ENCODE measurements around the gene SPDYE16.
"Not testable (repeated sequence)": the region's sequence is repeated elsewhere in the genome, so short reads cannot be mapped to it uniquely, and the experiment has no call there.

The SPDYE16 gene

DNA sequence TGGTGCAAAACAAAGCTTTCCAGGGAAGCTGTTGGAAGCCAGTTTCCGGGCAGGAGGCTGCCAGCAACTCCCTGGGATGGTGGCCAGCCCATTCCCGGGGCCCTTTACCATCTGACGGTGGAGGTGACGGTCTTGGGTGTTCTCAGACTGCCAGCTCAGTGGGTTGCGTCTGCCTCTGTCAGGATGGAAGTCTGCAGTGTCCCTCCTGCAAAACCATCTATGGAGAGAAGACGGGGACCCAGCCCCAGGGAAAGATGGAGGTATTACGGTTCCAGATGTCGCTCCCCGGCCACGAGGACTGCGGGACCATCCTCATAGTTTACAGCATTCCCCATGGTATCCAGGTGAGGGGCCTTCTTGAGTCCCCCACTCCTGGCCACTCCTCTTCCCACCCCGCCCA lies 39.9 kb downstream of the SPDYE16 start:
- DNase-seq: not testable (repeated sequence)

DNA sequence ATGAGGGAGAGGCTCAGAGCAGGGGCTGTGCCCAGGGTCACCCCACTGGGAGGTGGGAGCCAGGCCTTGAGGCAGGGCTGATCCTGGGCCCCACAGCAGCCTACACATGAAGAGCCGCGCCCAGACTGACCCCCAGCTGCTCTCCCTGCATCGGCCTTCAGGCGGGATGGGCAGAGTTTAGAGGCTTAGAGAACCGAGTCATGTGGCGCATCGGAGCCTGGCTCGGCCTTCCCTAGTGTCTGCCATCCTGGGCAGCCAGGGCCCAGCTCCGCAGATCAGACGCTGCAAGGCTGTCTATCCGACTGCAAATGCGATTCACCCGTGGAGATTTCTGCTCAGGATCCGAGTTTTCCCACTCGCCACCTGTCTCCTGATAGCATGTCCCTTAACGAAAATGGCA lies 40.3 kb downstream of the SPDYE16 start:
- not testable (repeated sequence) for DNase-seq

DNA sequence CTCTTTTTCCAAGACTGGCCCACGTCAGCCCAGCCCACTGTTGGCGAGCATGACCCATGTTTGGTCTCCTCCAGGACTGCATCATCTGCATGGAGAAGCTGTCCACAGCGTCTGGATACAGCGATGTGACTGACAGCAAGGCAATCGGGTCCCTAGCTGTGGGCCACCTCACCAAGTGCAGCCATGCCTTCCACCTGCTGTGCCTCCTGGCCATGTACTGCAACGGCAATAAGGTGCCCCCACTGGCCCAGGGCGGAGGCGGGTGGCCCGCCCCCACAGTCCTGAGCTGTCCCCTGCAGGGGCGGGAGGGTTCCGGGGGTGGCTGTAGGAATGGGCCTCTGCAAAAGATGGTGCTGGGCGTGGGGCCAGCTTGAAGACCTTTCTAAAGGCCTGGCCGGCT lies 40.9 kb downstream of the SPDYE16 start:
- not testable (repeated sequence) for DNase-seq

DNA sequence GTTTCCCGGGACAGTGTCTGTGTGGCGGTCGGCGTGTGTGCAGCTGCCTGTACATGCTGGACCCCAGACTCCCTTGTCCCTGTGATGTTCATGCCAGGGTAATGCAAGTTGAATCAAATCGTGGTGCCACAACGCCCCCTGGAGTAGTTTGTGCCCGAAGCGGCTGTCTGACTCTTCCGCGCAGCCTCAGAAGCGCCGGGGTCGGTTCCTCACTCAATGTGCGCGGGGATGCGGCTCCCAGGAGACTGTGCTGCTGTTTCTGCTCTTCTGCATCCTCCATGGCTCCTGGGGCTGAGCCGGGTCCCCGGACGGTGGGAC lies 43.2 kb downstream of the SPDYE16 start:
- DNase-seq: not testable (repeated sequence)

DNA sequence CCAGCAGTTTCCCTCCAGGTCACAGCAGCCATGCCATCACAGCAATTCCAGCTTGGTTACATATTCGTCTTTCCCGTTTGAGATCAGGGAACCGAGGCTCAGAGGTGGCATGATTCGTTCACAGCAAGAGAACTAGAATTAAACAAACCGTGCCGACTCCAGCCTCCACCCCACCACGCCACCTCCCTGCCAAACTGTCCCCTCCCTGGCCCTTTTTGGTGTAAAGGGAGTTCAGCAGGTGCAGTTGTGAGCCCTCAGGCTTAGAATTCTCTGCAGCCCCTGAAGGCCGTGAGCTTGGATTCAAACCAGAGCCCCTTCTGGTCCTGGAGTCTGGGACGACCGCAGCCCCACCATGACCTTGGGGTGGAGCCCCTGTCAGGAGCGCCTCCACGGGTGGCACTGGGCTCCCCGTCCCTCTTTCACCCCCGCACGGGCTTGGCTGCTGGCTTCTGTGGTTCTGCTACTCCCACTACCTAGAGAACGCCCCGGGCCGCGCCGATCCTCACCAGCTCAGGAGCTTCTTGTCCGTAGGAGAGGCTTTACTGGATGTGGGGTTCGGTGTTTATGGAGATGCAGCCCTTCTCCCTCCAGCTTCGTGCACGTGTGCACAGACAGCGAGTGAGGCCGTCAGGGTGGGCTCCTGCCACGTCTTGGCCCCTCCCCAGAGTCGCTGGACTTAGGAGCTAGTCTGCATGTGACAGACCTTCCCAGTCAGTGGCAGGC lies 43.7 kb downstream of the SPDYE16 start:
- not testable (repeated sequence) for DNase-seq

DNA sequence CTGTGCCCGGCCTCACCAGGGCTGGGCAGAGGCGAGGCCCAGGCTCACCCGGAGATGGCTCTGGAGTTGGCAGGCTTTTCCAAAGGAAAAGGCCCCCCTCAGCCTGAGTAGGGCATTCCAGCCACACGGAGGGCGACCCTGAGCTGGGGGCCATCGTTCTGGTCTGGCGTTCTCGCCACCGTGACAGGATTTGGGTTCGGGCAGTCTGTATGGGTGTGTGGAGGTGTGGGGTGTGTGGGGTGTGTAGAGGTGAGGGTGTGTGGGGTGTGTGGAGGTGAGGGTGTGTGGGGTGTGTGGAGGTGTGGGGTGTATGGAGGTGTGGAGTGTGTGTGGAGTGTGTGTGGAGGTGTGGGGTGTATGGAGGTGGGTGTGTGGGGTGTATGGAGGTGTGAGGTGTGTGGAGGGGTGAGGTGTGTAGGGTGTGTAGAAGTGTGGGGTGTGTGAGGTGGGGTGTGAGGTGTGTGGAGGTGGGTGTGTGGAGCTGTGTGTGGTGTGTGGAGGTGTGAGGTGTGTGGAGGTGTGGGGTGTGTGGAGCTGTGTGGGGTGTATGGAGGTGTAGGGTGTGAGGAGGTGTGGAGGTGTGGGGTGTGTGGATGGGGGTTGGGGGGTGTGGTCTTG lies 44.4 kb downstream of the SPDYE16 start:
- DNase-seq: not testable (repeated sequence)

DNA sequence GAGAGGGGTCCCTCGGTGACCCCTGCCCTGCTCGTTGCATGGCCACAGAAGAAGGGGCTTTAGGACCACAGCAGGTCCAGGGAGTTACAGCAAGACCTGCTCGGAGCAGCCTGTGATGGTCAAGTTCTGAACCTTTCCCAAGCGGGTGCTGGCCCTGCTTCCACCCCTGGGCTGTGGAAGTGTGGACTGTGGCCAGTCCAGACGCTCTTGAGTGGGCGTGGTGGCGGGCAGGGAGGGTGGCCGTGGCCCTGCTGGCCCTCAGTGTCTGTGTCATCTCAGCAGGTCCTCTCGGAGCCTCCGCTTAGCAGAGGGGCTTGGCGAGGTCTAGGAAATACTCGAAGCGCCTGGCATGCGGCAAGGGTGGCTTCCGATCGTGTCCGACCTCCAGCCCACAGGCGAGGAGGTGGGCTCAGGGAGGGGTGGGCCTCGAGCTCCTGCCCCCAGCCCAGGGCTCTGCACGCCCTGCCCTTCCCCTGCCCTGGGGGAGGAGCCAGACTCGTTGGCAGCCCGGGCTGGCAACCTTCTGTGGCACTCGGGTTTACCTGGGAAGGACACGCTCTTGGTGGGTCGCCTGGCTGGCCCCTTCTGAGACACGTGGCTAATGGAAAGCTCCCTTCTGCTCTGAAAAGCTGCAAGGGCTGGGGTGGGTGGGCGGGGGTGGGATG lies 45.0 kb downstream of the SPDYE16 start:
- not testable (repeated sequence) for DNase-seq

DNA sequence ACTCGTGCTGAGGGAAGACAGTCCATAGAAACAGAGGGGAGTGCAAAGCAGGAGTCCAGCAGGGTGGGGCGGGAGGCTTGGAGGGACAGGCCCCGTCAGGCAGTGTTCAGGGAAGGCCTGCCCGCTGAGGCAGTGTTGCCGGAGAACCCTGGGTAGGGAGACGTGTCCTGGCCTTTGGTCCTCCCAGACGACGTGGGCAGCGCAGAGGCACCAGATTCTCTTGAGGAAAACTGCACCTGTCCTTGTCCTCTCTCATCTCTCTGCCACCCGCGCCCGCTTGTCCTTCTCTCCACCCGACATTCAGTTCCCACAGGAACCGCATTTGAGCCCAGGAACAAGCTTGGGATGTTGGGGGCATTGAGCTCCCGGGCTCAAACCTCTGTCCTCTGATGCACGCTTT lies 47.4 kb downstream of the SPDYE16 start:
- not testable (repeated sequence) for DNase-seq

DNA sequence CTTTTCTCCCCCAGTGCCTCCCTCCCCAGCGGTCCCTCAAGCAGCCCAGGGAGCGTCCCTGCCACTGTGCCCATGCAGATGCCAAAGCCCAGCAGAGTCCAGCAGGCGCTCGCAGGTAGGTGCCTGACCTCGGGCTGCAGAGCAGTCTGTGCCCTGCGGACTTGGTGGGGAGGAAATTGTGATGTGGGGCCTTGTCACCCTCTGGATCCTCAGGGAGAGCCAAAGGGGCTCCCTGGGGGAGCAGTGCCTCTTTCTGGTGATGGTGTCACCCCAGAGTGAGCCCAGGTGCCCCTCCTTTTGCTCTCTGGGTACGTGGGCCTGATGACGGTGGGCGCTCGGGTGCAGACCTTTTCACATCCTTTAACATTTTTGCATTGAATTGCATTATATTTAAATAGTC lies 51.0 kb downstream of the SPDYE16 start:
- DNase-seq: not testable (repeated sequence)

DNA sequence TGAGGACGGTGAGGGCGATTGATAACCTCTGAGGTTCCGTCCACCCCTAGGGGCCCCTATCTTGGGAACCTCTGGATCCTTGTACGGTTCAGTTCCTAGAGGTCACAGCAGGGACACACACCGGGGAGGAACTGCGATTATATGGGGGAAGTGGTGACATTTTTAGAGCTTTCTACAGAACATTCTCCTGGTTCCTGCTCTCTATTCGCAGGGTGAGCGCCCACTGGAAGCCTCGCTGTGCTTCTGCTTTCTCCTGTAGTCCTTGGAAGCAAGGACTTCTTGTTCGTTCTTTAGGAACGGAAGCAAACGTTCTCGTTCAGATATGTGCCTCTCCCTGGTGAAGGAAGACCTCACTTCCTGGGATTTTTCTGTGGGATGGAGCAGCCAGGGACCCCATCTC lies 55.1 kb downstream of the SPDYE16 start:
- DNase-seq: not testable (repeated sequence)

DNA sequence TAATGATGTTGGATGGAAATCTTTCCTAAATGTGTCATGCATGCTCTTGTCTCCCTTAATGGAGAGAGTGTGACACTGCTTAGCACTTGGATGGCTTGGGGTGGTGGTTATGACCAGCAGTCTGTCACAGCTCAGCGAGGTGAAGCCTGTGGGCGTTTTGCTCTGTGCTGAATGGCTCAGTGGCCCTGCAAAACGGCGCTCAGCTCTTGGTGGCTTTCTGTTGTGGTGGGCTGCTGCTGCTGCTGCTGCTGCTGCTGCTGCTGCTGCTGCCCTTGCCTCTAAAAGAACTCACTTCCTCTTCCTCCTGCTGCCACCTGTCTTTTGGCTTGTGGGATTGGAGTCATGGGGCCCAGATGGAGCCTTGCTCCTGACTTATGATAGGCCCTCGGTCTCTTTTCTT lies 56.5 kb downstream of the SPDYE16 start:
- DNase-seq: not testable (repeated sequence)

DNA sequence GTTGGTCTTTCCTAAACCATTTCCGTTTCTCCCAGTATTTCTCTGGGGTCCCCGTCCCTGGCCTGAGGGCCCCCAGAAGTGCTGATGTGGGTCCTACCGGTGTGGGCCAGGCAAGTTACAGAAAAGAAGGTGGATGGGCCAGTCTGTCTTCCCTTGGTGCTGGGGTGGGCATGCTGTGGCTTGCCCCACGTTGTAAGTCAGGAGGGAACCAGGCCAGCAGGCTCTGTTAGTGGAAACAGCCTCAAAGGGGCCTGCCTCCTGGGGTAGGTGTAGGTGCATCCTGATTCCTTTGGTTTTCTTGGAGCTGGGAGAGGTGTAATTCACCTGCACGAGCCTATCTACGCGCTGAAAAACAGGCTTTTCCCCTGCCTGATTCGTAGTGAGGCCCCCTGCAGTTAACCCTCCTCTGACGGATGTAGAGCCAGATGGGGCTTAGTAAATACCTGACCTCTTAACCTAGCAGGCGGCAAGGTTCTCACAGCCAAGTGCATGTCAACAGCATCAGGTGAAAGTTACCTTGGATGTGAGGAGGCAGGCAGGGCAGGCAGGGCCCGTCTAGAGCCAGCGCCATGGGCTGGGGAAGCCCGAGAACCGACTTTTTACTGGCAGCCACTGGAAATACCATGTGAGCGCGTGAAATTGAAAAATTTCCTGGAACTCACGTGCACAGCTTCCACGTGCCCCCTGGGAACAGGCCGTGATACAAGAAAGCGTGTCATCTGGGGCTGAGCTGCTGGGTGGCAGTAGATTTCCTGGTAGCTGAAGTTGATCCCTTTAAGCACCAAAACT lies 57.1 kb downstream of the SPDYE16 start:
- DNase-seq: not testable (repeated sequence)

DNA sequence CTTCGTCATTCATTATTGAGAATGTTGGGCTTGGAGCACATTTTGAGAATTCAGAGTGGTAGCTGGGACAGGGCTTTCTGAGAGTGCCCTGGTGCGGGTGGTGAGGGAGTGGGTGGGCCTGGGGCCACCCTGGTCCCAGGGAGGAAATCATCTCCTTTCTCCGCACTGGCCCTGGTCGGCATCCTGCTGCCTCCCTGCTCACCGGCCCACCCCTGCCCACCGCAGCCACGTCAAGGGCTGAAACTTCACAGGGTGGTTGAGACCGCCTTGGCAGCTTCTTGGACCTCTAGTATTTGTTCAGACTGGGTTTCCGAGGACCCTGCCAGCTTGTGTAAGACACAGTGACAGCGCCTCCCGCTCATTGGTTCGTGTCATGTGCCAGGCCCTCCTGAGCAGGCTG lies 58.6 kb downstream of the SPDYE16 start:
- not testable (repeated sequence) for DNase-seq

DNA sequence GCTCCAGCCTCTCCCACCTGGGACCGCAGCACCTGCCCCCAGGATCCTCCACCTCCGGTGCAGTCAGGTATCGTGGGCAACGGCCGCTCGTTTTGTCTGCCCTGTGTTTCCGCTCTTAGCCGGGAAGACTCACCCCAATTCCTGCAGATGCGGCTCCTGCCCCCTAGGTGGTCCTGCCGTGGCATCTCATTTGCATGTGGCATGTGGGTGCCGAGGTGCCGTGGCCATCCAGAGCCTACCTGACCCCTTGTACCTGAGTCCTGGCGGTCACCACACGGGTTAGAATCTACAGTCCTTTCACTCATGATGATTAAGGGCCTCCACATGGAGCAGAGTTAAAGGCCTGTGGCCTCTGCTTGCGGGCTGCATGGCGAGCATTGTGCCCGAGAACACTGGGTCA lies 60.0 kb downstream of the SPDYE16 start:
- DNase-seq: not testable (repeated sequence)

DNA sequence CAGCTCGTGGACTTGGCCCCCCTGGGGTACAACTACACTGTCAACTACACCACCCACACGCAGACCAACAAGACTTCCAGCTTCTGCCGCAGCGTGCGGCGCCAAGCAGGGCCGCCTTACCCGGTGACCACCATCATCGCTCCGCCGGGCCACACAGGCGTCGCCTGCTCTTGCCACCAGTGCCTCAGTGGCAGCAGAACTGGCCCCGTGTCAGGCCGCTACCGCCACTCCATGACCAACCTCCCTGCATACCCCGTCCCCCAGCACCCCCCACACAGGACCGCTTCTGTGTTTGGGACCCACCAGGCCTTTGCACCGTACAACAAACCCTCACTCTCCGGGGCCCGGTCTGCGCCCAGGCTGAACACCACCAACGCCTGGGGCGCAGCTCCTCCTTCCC lies 60.4 kb downstream of the SPDYE16 start:
- not testable (repeated sequence) for DNase-seq
